ENCODE measurements around the gene LHCGR.

DNA sequence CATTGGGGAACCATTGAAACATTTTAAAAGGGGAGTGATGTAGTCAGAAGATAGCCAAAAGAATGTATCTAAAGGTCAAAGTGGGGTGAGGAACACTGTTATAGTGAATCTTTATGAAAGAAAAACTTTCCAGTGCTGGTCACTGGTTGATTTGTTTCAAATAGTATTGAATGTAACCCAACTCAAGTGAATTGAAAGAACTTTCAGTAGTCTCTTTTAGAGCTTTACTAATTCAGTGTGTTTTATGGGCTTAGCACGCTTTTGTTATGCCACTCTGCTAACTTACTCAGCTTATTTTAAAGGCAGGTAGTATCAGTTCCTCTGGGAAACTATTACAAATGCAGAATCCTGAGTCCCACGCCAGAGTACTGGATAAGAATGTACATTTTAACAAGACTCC lies 80.6 kb downstream of the LHCGR start:
- TF ChIP-seq, protein P1, sequence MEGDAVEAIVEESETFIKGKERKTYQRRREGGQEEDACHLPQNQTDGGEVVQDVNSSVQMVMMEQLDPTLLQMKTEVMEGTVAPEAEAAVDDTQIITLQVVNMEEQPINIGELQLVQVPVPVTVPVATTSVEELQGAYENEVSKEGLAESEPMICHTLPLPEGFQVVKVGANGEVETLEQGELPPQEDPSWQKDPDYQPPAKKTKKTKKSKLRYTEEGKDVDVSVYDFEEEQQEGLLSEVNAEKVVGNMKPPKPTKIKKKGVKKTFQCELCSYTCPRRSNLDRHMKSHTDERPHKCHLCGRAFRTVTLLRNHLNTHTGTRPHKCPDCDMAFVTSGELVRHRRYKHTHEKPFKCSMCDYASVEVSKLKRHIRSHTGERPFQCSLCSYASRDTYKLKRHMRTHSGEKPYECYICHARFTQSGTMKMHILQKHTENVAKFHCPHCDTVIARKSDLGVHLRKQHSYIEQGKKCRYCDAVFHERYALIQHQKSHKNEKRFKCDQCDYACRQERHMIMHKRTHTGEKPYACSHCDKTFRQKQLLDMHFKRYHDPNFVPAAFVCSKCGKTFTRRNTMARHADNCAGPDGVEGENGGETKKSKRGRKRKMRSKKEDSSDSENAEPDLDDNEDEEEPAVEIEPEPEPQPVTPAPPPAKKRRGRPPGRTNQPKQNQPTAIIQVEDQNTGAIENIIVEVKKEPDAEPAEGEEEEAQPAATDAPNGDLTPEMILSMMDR (tag by site-specific recombination; IDR thresholded peaks at IDR 0.05) = no peak
- TF ChIP-seq YY1 (tag by site-specific recombination; IDR thresholded peaks at IDR 0.05) (no peak), ZNF274 (IDR thresholded peaks at IDR 0.05; ENCODE audit: low read length) (no peak), ZNF274 (tag by site-specific recombination; IDR thresholded peaks at IDR 0.05; ENCODE audit: borderline replicate concordance) (no peak)
- TF ChIP-seq, protein P2, sequence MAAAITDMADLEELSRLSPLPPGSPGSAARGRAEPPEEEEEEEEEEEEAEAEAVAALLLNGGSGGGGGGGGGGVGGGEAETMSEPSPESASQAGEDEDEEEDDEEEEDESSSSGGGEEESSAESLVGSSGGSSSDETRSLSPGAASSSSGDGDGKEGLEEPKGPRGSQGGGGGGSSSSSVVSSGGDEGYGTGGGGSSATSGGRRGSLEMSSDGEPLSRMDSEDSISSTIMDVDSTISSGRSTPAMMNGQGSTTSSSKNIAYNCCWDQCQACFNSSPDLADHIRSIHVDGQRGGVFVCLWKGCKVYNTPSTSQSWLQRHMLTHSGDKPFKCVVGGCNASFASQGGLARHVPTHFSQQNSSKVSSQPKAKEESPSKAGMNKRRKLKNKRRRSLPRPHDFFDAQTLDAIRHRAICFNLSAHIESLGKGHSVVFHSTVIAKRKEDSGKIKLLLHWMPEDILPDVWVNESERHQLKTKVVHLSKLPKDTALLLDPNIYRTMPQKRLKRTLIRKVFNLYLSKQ (tag by site-specific recombination; IDR thresholded peaks at IDR 0.05; ENCODE audit: borderline replicate concordance) = no peak

Data from HEK293 (cell line).